H1 (cell line): ENCODE results near the gene NKTR. TPM values are rescaled to one million over a fixed set of nuclear protein-coding genes. Genes with fewer than 3 reads are reported as not detected.

ENCODE experiments used
- CTCF ChIA-PET: fragments of 300-600 bp; sonication (Branson Sonifier 250); formaldehyde crosslinking; loops from one replicate; lab custom pipeline; 2021; ENCODE audit not compliant: partially characterized antibody; lab: Charles Lee
- POLR2A ChIA-PET: fragments of 300-600 bp; sonication (Branson Sonifier 250); formaldehyde crosslinking; loops from one replicate; lab custom pipeline; 2021; ENCODE audit warnings: inconsistent platforms; ENCODE audit not compliant: partially characterized antibody; lab: Charles Lee
- DNase-seq, 2 experiments: peaks; one replicate each; pipeline versions ENCODE4 v3.0.0 to v3.0.0-alpha.2; 2010 to 2022; ENCODE audit warnings: low spot score in 2 of 2, low read depth in 1 of 2, mixed read lengths in 1 of 2
- FAIRE-seq: peaks from 2 replicates; lab custom pipeline; 2011; peaks lifted over from hg19 to GRCh38; lab: Jason Lieb, UNC
- H2AFZ ChIP-seq: 2 replicates; pipeline ENCODE4 v1.8.1; 2012; ENCODE audit warnings: low read length, inconsistent platforms
- H2AK5ac ChIP-seq: 2 replicates; pipeline ENCODE4 v1.6.1; 2013; ENCODE audit warnings: low read depth, low read length
- H2BK120ac ChIP-seq: replicated peaks from 2 replicates; pipeline ENCODE3; 2013; ENCODE audit warnings: low read depth, low read length, inconsistent platforms
- H2BK12ac ChIP-seq: 2 replicates; pipeline ENCODE4 v1.6.1; 2013; ENCODE audit warnings: low read depth, low read length
- H2BK15ac ChIP-seq: 2 replicates; pipeline ENCODE4 v1.6.1; 2013; ENCODE audit warnings: low read length
- H2BK20ac ChIP-seq: 2 replicates; pipeline ENCODE4 v1.6.1; 2013; ENCODE audit warnings: low read length
- H2BK5ac ChIP-seq: 2 replicates; pipeline ENCODE4 v1.6.1; 2013; ENCODE audit warnings: low read depth, low read length
- H3K14ac ChIP-seq: 2 replicates; pipeline ENCODE4 v1.6.1; 2013; ENCODE audit warnings: inconsistent platforms; ENCODE audit not compliant: insufficient read length
- H3K18ac ChIP-seq: 2 replicates; pipeline ENCODE4 v1.6.1; 2013; ENCODE audit warnings: low read length; ENCODE audit errors: extremely low read depth
- H3K23ac ChIP-seq: 2 replicates; pipeline ENCODE4 v1.6.1; 2013; ENCODE audit warnings: inconsistent platforms; ENCODE audit not compliant: insufficient read length
- H3K23me2 ChIP-seq: 2 replicates; pipeline ENCODE4 v1.6.1; 2013; ENCODE audit warnings: low read depth, low read length
- H3K27ac ChIP-seq: 2 replicates; pipeline ENCODE4 v1.6.1; 2011; ENCODE audit warnings: low read depth, low read length, inconsistent platforms
- H3K27me3 ChIP-seq, 4 experiments: replicated peaks in 1 of 4; 1 replicate in 1 of 4; 2 replicates in 3 of 4; pipeline versions ENCODE4 v1.6.1 to v1.8.1; 2011 to 2013; ENCODE audit warnings: low read length in 3 of 4, mild to moderate bottlenecking in 3 of 4, inconsistent platforms in 2 of 4, mixed read lengths in 2 of 4, moderate library complexity in 1 of 4; ENCODE audit not compliant: control insufficient read depth in 3 of 4, insufficient read depth in 3 of 4; ENCODE audit errors: extremely low read depth in 1 of 4
- H3K36me3 ChIP-seq, 4 experiments: 2 replicates each; pipeline versions ENCODE4 v1.6.1 to v1.8.1; 2011 to 2013; ENCODE audit warnings: mild to moderate bottlenecking in 4 of 4, low read length in 3 of 4, moderate library complexity in 2 of 4, control low read depth in 1 of 4, inconsistent platforms in 1 of 4; ENCODE audit not compliant: insufficient read depth in 4 of 4, control insufficient read depth in 2 of 4
- H3K4ac ChIP-seq: replicated peaks from 2 replicates; pipeline ENCODE3; 2013; ENCODE audit warnings: low read length, low read depth, mixed read lengths, inconsistent platforms; ENCODE audit not compliant: insufficient read length
- H3K4me1 ChIP-seq, 4 experiments: replicated peaks in 1 of 4; 1 replicate in 1 of 4; 2 replicates in 3 of 4; pipeline versions ENCODE4 v1.6.1 to v1.8.1; 2011 to 2013; ENCODE audit warnings: low read length in 3 of 4, inconsistent platforms in 2 of 4, mixed read lengths in 1 of 4; ENCODE audit not compliant: insufficient read depth in 4 of 4, control insufficient read depth in 3 of 4
- H3K4me2 ChIP-seq, 2 experiments: 2 replicates each; pipeline versions ENCODE4 v1.6.1 to v1.8.1; 2011 to 2013; ENCODE audit warnings: low read depth in 2 of 2, low read length in 2 of 2, control low read depth in 1 of 2, inconsistent platforms in 1 of 2, mild to moderate bottlenecking in 1 of 2; ENCODE audit not compliant: insufficient read depth in 1 of 2
- H3K4me3 ChIP-seq, 4 experiments: fragments of 200-600, 300-600 bp in 1 of 4; sonication (generic), shearing (Covaris generic), sonication (Bioruptor Twin) in 1 of 4; 2 replicates each; pipeline versions ENCODE4 v1.5.1 to v1.8.1; 2011 to 2016; ENCODE audit warnings: low read length in 4 of 4, low read depth in 3 of 4, control low read depth in 2 of 4, inconsistent platforms in 2 of 4, mild to moderate bottlenecking in 2 of 4, mixed read lengths in 1 of 4, moderate library complexity in 1 of 4; ENCODE audit not compliant: insufficient read depth in 2 of 4; ENCODE audit errors: extremely low read depth in 1 of 4
- H3K56ac ChIP-seq: replicated peaks from 2 replicates; pipeline ENCODE3; 2013; ENCODE audit warnings: low read depth, mild to moderate bottlenecking, mixed read lengths, low read length, inconsistent platforms; ENCODE audit not compliant: insufficient read length
- H3K79me1 ChIP-seq: 2 replicates; pipeline ENCODE4 v1.6.1; 2013; ENCODE audit warnings: low read depth, low read length, control low read depth
- H3K79me2 ChIP-seq, 2 experiments: 2 replicates each; pipeline versions ENCODE4 v1.6.1 to v1.8.1; 2012 to 2013; ENCODE audit warnings: low read length in 2 of 2, mild to moderate bottlenecking in 2 of 2, inconsistent platforms in 1 of 2; ENCODE audit not compliant: insufficient read depth in 2 of 2, control insufficient read depth in 1 of 2
- H3K9ac ChIP-seq, 4 experiments: replicated peaks in 1 of 4; 1 replicate in 1 of 4; 2 replicates in 3 of 4; pipeline versions ENCODE4 v1.6.1 to v1.8.1; 2011 to 2013; ENCODE audit warnings: low read depth in 3 of 4, low read length in 3 of 4, control low read depth in 2 of 4, mild to moderate bottlenecking in 2 of 4, moderate library complexity in 2 of 4, inconsistent platforms in 1 of 4; ENCODE audit errors: extremely low read depth in 1 of 4
- H3K9me3 ChIP-seq, 2 experiments: 2 replicates each; pipeline versions ENCODE4 v1.6.1 to v1.8.1; 2012 to 2013; ENCODE audit warnings: mild to moderate bottlenecking in 2 of 2, moderate library complexity in 2 of 2, control low read depth in 1 of 2, inconsistent platforms in 1 of 2, low read depth in 1 of 2, low read length in 1 of 2, mixed read lengths in 1 of 2; ENCODE audit not compliant: insufficient read depth in 2 of 2
- H4K20me1 ChIP-seq, 2 experiments: replicated peaks in 1 of 2; 2 replicates each; pipeline versions ENCODE3 to v1.8.1; 2011 to 2013; ENCODE audit warnings: inconsistent platforms in 2 of 2, low read length in 2 of 2, mild to moderate bottlenecking in 1 of 2; ENCODE audit not compliant: insufficient read depth in 2 of 2, control insufficient read depth in 1 of 2
- H4K5ac ChIP-seq: 2 replicates; pipeline ENCODE4 v1.6.1; 2013; ENCODE audit warnings: low read length, low read depth, mixed read lengths, inconsistent platforms; ENCODE audit not compliant: insufficient read length
- H4K8ac ChIP-seq: 2 replicates; pipeline ENCODE4 v1.8.0; 2013; ENCODE audit warnings: mild to moderate bottlenecking, moderate library complexity, low read length, inconsistent platforms; ENCODE audit not compliant: insufficient read depth; ENCODE audit errors: extremely low read depth
- H4K91ac ChIP-seq: replicated peaks from 2 replicates; pipeline ENCODE3; 2013; ENCODE audit warnings: low read length, mixed read lengths, inconsistent platforms; ENCODE audit not compliant: insufficient read length
- ATF2 ChIP-seq: IDR thresholded peaks from 2 replicates; pipeline ENCODE4 v1.6.1; 2012; ENCODE audit warnings: low read length, inconsistent platforms
- BACH1 ChIP-seq: IDR thresholded peaks from 2 replicates; pipeline ENCODE4 v1.6.1; 2012; ENCODE audit warnings: low read length, improper control_type of control experiment
- CBX5 ChIP-seq: fragments of 300-800, 300-1000 bp; sonication (generic); IDR thresholded peaks from 2 replicates; pipeline ENCODE4 v1.7.1; 2016; ENCODE audit warnings: antibody characterized with exemption, low read length, low read depth
- CHD2 ChIP-seq: IDR thresholded peaks from 2 replicates; pipeline ENCODE4 v1.6.1; 2012; ENCODE audit warnings: low read length, improper control_type of control experiment
- CREB1 ChIP-seq: IDR thresholded peaks from 2 replicates; pipeline ENCODE4 v1.6.1; 2012; ENCODE audit warnings: inconsistent platforms
- EP300 ChIP-seq, 2 experiments: IDR thresholded peaks; 1 replicate in 1 of 2; 2 replicates in 1 of 2; pipeline ENCODE4 v1.6.1; 2011 to 2012; ENCODE audit warnings: low read depth in 2 of 2, low read length in 2 of 2, mild to moderate bottlenecking in 2 of 2, borderline replicate concordance in 1 of 2, inconsistent platforms in 1 of 2, moderate library complexity in 1 of 2
- GTF2F1 ChIP-seq: IDR thresholded peaks from 2 replicates; pipeline ENCODE4 v1.6.1; 2012; ENCODE audit warnings: low read depth, low read length, improper control_type of control experiment, borderline replicate concordance
- PHF8 ChIP-seq: fragments of 200-600 bp; sonication (generic); conservative IDR thresholded peaks from 2 replicates; pipeline ENCODE4 v1.7.1; 2012; ENCODE audit warnings: low read depth, mild to moderate bottlenecking, inconsistent platforms, low read length, moderate library complexity
- POLR2A ChIP-seq, 2 experiments: IDR thresholded peaks; 1 replicate in 1 of 2; 2 replicates in 1 of 2; pipeline ENCODE4 v1.6.1; 2011; ENCODE audit warnings: low read depth in 2 of 2, low read length in 2 of 2, mild to moderate bottlenecking in 2 of 2; ENCODE audit errors: control extremely low read depth in 1 of 2
- POU5F1 ChIP-seq: IDR thresholded peaks from 2 replicates; pipeline ENCODE4 v1.6.1; 2011; ENCODE audit warnings: low read depth, mild to moderate bottlenecking, low read length, moderate library complexity
- SP4 ChIP-seq: IDR thresholded peaks from 2 replicates; pipeline ENCODE4 v1.6.1; 2012; ENCODE audit warnings: low read length, inconsistent platforms
- TBP ChIP-seq: IDR thresholded peaks from 2 replicates; pipeline ENCODE4 v1.6.1; 2011; ENCODE audit warnings: low read depth, low read length, improper control_type of control experiment
- TCF12 ChIP-seq: IDR thresholded peaks from 2 replicates; pipeline ENCODE4 v1.6.1; 2011; ENCODE audit warnings: low read depth, mild to moderate bottlenecking, low read length
- TEAD4 ChIP-seq: IDR thresholded peaks from 2 replicates; pipeline ENCODE4 v1.6.1; 2012; ENCODE audit warnings: low read depth, low read length, inconsistent platforms, mixed read lengths
- WGBS, 2 experiments: shearing (Covaris generic) in 1 of 2; methylation state at CpG; one replicate each; pipeline versions ENCODE4 v1.1.6 to v1.1.7; 2013 to 2015; ENCODE audit warnings: low lambda C conversion rate in 2 of 2, mixed read lengths in 2 of 2, inconsistent platforms in 1 of 2, low coverage in 1 of 2, missing lambda C conversion rate in 1 of 2; ENCODE audit not compliant: insufficient replicate concordance in 2 of 2, insufficient coverage in 1 of 2, insufficient read length in 1 of 2; ENCODE audit errors: extremely low coverage in 1 of 2, missing lambda C conversion rate in 1 of 2; 5-methylcytosine and 5-hydroxymethylcytosine counted together
- polyA plus RNA-seq, 7 experiments: library from polyadenylated mRNA; depleted of rRNA in 3 of 7; stranded (reverse) in 5 of 7; unstranded in 2 of 7; fragments of >200 nt in 5 of 7; fragments of 200-250 nt in 2 of 7; gene quantifications; 1 replicate in 5 of 7; 2 replicates in 1 of 7; 4 replicates in 1 of 7; pipeline versions ENCODE4 v1.2.1 to v1.2.3, GENCODE V29; 2011 to 2013; ENCODE audit warnings: missing spikeins in 2 of 7, mixed read lengths in 2 of 7
- total RNA-seq: library from RNA; stranded (reverse); fragmentation: NEBNext Ultra II Directional; extraction: Animal tissue kit (Norgen Biotek cat#: 25700); gene quantifications from 2 replicates; pipeline ENCODE4 v1.2.1, GENCODE V29; 2021

NKTR gene
- total and polyA plus RNA-seq, 2 of the 8 experiments (the other 6 are each of a cell fraction or from before 2014, with no cell fraction given): 24.1 to 62.2 TPM

GRCh38 chr3:42670670-42671069, 70.2 kb downstream of the NKTR start:
- Histone ChIP-seq H3K4ac (no peak overlapping the region), H4K20me1 (no peaks in the 10 kb centered on the region), H2BK120ac (no peak overlapping the region), H3K4me3 (no peak overlapping the region), H3K27me3 (peaks cover 0 to 2% (median 0%) of the 10 kb centered on the region in 4 experiments; a peak in 2 of 7 replicates), H3K23ac (no peak overlapping the region), H3K9ac (no peak overlapping the region), H2AFZ (no peak overlapping the region), H4K5ac (no peak overlapping the region), H2BK20ac (no peak overlapping the region), H3K79me2 (no peaks in the 10 kb centered on the region), H3K23me2 (no peaks in the 10 kb centered on the region), H4K91ac (no peak overlapping the region), H3K79me1 (no peaks in the 10 kb centered on the region), H3K36me3 (no peaks in the 10 kb centered on the region), H2BK5ac (no peak overlapping the region), H2BK12ac (no peak overlapping the region), H3K18ac (no peak overlapping the region), H3K14ac (no peak overlapping the region), H2AK5ac (no peak overlapping the region), H3K4me2 (no peak overlapping the region), H3K4me1 (peaks cover 0 to 7% (median 0%) of the 10 kb centered on the region in 4 experiments; a peak in 2 of 7 replicates), H2BK15ac (no peak overlapping the region), H3K9me3 (peaks cover 0 to 2% of the 10 kb centered on the region in 2 experiments; a peak in 1 of 4 replicates), H3K27ac (no peak overlapping the region), H3K56ac (no peak overlapping the region), H4K8ac (no peak overlapping the region)
- DNase-seq: no peak
- CTCF ChIA-PET: interaction anchor here (0.9 to 1.9 kb wide), 4 partner anchors 10 to 72 kb away, joined by 3 to 15 read pairs (median 4); no protein-coding TSS in a partner anchor
- 90% methylated on average over 1 of the region's 1 CpG; no CpG with 5 or more reads in 1 of the 2 experiments for WGBS, 2 experiments
- POLR2A ChIA-PET: interaction anchor here (1.4 to 2.5 kb wide), 2 partner anchors 9 to 11 kb away, joined by 4 to 7 read pairs; no protein-coding TSS in a partner anchor
- no peak for FAIRE-seq
- TF ChIP-seq SP4 (no peak), BACH1 (no peak), EP300 (IDR thresholded peaks at IDR 0.05; ENCODE audit: borderline replicate concordance in 1 of 2, low read depth in 2 of 2, low read length in 2 of 2) (no peak), TEAD4 (no peak), CBX5 (no peak), ATF2 (no peak), CREB1 (no peak), POU5F1 (no peak), PHF8 (no peak), TCF12 (no peak), POLR2A (IDR thresholded peaks at IDR 0.05; ENCODE audit: control extremely low read depth in 1 of 2, low read depth in 2 of 2, low read length in 2 of 2) (no peak), GTF2F1 (no peak), CHD2 (no peak), TBP (no peak)
